Middle frontal gyrus (tissue), 1 donor: ENCODE data around the gene PRR19.
A peak's percentile ranks its signal among the peaks of the same experiment; 100 is the strongest.
"Not testable (repeated sequence)": the region's sequence is repeated elsewhere in the genome, so short reads cannot be mapped to it uniquely, and the experiment has no call there.

Experiments used
- DNase-seq: peaks from one replicate; pipeline ENCODE4 v3.0.0-alpha.2; 2015; ENCODE audit warnings: low spot score; ENCODE audit errors: extremely low spot score

The PRR19 gene

GRCh38 chr19:42325308-42325895 lies 23.5 kb downstream of the PRR19 start, which contains the start of gene MEGF8:
Gene MEGF8 (plus strand): TSS chr19:42325635. CDS start chr19:42326244, 609 bp downstream.
- DNase-seq = peak; percentile 97

DNA sequence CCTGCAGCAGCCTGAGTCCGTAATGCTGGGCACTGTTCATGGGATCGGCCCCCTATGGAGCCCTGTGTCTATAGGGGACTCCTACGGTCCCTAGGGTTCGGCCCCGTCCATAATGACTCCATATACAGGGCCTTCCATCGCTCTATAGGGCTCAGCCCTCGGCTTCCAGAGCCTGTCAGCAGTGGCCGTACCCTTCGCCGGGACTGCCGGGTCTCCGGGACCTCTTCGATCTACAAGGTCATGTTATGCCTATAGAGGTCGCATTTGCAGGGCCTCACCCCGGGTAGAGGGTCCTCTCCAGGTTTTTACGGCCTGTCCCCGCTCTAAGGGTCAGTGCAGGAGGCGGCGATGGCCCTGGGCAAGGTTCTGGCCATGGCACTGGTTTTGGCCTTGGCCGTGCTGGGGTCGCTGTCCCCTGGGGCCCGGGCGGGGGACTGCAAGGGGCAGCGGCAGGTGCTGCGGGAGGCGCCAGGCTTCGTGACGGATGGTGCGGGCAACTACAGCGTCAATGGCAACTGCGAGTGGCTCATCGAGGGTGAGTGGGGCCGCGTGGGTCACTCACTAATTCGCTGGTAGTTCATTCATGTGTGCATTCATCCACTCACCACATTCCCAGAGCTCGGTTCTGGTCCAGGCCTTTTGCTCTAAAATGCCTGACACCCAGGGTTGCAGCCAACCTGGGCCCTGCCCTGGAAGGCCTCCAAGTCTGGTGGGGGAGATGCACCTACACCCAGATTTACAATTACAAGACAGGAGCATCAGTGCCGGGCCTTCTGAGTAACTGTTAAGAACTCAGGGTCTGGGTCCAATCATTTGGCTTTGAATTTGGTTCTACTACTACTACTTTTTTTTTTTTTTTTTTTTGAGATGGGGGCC lies 24.2 kb downstream of the PRR19 start:
- DNase-seq = no peak

- no peak for DNase-seq
These were observed 25.0 kb downstream of the PRR19 start for GRCh38 chr19:42326969-42327368.

GRCh38 chr19:42327381-42327780 lies 25.4 kb downstream of the PRR19 start:
- DNase-seq = no peak

GRCh38 chr19:42328106-42328505 lies 26.2 kb downstream of the PRR19 start:
- no peak for DNase-seq

DNA sequence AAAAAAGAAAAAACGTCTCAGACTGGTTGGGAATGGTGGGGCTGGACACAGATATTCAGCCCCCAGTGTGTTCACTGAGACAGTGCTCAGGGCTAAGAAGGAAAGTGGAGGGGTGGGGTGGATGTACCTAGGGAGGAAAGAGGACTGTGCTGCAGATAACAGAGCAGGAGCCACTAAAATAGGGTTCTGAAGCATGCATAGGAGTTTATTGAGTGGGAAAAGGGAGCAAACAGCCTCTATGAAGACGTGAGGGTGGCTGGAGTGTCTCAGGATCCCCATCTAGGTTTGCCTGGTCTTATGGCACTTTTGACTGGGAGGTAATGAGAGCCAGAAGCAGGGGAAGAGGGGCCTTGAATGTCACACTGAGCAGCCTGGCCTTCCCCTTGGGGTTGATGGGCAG lies 26.9 kb downstream of the PRR19 start:
- DNase-seq = no peak

- no peak for DNase-seq
These were observed 28.3 kb downstream of the PRR19 start for GRCh38 chr19:42330241-42330711.

GRCh38 chr19:42331333-42331732 lies 29.4 kb downstream of the PRR19 start:
- DNase-seq = not testable (repeated sequence)

DNA sequence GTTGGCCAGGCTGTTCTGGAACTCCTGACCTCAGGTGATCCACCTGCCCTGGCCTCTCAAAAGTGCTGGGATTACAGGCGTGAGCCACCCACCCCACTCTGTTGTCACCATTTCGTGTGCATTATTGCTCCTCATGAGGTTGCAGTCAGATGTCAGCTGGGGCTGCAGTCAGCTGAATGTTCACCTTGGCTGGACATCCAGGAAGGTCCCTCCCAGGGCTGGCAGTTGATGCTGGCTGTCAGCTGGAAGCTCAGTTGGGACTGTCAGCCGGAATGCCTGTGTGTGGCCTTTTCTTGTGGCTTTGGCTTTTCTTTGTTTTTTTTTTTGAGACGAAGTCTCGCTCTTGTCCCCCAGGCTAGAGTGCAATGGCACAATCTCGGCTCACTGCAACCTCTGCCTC lies 30.1 kb downstream of the PRR19 start:
- DNase-seq = no peak

- no peak for DNase-seq
These were observed 31.1 kb downstream of the PRR19 start for GRCh38 chr19:42333018-42333417.

GRCh38 chr19:42333975-42334696 lies 32.2 kb downstream of the PRR19 start:
- no peak for DNase-seq

DNA sequence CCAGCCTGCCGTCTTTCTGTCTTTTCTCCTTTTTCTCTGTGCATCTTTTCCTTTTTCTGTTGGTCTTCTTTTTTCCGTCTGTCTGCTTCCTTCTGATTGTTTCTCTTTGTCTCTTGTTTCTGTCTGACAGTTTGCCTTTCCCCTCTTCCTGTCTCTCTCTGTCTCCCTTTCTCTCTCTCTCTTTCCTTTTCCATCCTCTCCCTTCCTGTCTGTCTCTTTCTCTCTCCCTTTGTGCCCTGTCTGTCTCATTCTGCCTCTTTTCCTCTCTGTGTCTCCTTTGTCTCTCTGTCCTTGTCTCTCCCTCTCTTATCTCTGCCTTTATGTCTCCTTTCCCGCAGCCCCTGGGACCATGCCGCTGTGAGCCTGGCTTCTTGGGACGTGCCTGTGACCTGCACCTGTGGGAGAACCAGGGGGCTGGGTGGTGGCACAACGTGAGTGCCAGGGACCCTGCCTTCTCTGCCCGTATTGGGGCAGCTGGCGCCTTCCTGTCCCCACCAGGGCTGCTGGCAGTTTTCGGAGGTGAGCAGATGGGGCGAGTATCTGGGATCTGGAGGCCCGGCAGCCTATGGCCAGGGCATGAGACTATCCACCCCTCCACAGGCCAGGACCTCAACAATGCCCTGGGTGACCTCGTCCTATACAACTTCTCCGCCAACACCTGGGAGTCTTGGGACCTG lies 32.9 kb downstream of the PRR19 start:
- DNase-seq = no peak

GRCh38 chr19:42335374-42335936 lies 33.5 kb downstream of the PRR19 start:
- DNase-seq = no peak

DNA sequence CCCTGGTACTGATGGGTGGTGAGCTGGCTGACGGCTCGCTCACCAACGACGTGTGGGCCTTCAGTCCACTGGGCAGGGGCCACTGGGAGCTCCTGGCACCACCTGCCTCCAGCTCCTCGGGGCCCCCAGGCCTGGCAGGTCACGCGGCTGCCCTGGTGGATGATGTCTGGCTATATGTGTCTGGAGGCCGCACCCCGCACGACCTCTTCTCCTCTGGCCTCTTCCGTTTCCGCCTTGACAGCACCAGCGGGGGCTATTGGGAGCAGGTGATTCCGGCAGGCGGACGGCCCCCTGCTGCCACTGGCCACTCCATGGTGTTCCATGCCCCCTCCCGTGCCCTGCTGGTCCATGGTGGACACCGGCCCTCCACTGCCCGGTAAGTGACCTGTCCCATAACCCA lies 34.0 kb downstream of the PRR19 start:
- no peak for DNase-seq

DNA sequence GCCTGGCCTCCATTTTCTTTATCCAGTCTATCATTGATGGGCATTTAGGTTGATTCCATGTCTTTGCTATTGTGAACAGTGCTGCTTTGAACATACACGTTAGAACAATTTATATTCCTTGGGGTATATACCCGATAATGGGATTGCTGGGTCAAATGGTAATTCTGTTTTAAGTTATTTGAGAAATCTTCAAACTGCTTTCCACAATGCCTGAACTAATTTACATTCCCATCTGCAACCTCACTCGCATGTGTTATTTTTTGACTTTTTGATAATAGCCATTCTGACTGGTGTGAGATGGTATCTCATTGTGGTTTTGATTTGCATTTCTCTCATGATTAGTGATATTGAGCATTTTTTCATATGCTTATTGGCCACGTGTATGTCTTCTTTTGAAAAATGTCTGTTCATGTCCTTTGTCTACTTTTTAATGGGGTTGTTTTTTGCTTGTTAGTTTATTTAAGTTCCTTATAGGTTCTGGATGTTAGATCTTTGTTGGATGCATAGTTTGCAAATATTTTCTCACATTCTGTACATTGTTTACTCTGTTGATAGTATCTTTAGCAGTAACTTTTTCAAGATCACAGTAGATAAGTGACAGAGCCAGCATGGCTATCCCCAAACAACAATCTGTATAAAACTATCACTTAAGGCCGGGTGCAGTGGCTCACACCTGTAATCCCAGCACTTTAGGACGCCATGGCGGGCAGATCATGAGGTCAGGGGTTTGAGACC lies 37.4 kb downstream of the PRR19 start:
- not testable (repeated sequence) for DNase-seq

DNA sequence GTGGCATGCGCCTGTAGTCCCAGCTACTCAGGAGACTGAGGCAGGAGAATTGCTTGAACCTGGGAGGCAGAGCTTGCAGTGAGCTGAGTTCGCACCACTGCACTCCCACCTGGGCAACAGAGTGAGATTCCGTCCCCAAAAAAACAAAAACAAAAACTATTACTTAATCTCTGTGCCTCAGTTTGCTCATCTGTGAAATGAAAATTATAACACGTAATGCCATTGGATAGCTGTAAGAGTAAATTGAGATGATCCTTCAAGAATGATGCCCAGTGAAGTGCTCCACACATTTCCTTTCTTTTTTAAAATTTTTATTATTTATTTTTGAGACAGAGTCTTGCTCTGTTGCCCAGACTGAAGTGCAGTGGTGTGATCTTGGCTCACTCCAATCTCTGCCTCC lies 38.0 kb downstream of the PRR19 start:
- DNase-seq = not testable (repeated sequence)

GRCh38 chr19:42343344-42344110 lies 41.6 kb downstream of the PRR19 start:
- no peak for DNase-seq

DNA sequence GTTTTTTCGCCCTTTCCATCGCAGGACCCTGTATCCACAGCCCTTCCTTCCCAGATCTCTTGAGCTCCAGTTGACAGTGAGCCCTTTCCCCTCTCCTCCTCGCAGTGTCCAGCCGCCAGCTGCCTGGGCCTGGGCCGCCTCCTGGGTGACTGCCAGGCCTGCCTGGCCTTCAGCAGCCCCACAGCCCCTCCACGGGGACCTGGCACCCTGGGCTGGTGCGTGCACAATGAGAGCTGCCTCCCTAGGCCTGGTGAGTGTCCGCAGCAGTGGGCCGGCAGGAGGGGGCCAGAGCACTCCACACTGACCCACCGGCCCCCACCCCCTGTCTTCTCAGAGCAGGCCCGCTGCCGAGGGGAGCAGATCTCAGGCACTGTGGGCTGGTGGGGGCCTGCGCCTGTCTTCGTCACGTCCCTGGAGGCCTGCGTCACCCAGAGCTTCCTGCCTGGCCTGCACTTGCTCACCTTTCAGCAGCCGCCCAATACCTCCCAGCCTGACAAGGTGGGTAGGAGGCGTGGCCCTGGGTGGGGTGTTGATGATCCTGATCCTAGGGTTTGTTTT lies 42.5 kb downstream of the PRR19 start:
- no peak for DNase-seq

DNA sequence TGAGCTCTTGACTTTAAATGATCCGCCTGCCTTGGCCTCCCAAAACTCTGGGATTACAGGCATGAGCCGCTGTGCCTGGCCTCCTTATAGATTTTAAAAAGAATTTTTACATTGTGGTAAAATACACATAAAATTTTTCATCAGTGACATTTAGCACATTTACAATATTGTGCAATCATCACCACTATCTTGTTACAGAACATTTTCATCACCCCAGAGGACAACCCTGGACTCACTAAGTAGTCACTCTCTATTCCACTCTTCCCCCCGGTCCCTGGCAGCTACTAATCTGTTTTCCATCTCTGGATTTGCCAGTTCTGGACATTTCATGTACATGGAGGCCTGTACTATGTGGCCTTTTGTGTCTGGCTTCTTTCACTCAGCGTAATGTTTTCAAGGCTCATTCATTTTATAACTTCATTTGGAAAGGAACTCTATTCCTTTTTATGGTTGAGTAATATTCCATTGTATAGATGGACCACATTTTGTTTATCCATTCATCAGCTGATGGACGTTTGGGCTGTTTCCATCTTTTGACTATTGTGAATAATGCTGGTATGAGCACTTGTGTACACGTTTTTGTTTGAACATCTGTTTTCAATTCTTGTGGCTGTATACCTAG lies 43.4 kb downstream of the PRR19 start:
- DNase-seq = no peak
